CD8-positive, alpha-beta memory T cell (primary cell): Measurements from ENCODE around the gene UGT2A2. TPM values are rescaled to one million over a fixed set of nuclear protein-coding genes. Genes with fewer than 3 reads are reported as not detected.

ENCODE experiments used
- CTCF ChIA-PET: fragments of 350-600 bp; sonication (Branson Sonifier 250); formaldehyde crosslinking; loops from one replicate; lab custom pipeline; 2021; ENCODE audit warnings: antibody characterized with exemption; lab: Charles Lee
- POLR2A ChIA-PET: fragments of 350-600 bp; sonication (Branson Sonifier 250); formaldehyde crosslinking; loops from one replicate; lab custom pipeline; 2021; ENCODE audit warnings: antibody characterized with exemption; lab: Charles Lee
- DNase-seq, 5 donors: peaks; one replicate each; pipeline versions ENCODE4 v3.0.0 to v3.0.0-alpha.2; 2020 to 2022; ENCODE audit warnings: mixed read lengths in 1 of 5
- H3K27ac ChIP-seq: one replicate; pipeline ENCODE4 v1.7.0; 2013; ENCODE audit warnings: low read depth, mild to moderate bottlenecking, low read length, moderate library complexity
- H3K27me3 ChIP-seq: 2 replicates; pipeline ENCODE4 v1.7.0; 2013; ENCODE audit warnings: low read length, mild to moderate bottlenecking; ENCODE audit not compliant: insufficient read depth, poor library complexity, severe bottlenecking
- H3K36me3 ChIP-seq: 2 replicates; pipeline ENCODE4 v1.7.0; 2013; ENCODE audit warnings: mild to moderate bottlenecking, low read length, moderate library complexity; ENCODE audit not compliant: insufficient read depth
- H3K4me1 ChIP-seq: 2 replicates; pipeline ENCODE4 v1.7.0; 2013; ENCODE audit warnings: mild to moderate bottlenecking, low read length, moderate library complexity; ENCODE audit not compliant: insufficient read depth
- H3K4me3 ChIP-seq: 2 replicates; pipeline ENCODE4 v1.7.0; 2013; ENCODE audit warnings: mild to moderate bottlenecking, low read length
- H3K9me3 ChIP-seq: 2 replicates; pipeline ENCODE4 v1.7.0; 2013; ENCODE audit warnings: mild to moderate bottlenecking, low read length
- H3K27ac Mint-ChIP-seq, 8 donors: one replicate each; pipeline ENCODE4 v1.8.0; 2020 to 2021; ENCODE audit warnings: mixed read lengths in 8 of 8, mild to moderate bottlenecking in 6 of 8, inconsistent platforms in 3 of 8, moderate library complexity in 3 of 8
- H3K27me3 Mint-ChIP-seq, 2 donors: one replicate each; pipeline ENCODE4 v1.8.0; 2020 to 2021; ENCODE audit warnings: mixed read lengths in 2 of 2, mild to moderate bottlenecking in 1 of 2, moderate library complexity in 1 of 2
- H3K36me3 Mint-ChIP-seq, 3 donors: one replicate each; pipeline ENCODE4 v1.8.0; 2020 to 2021; ENCODE audit warnings: mixed read lengths in 3 of 3, inconsistent platforms in 1 of 3, mild to moderate bottlenecking in 1 of 3
- H3K4me1 Mint-ChIP-seq, 3 donors: one replicate each; pipeline ENCODE4 v1.8.0; 2020 to 2021; ENCODE audit warnings: mixed read lengths in 3 of 3, inconsistent platforms in 1 of 3, mild to moderate bottlenecking in 1 of 3
- H3K4me3 Mint-ChIP-seq, 7 donors: one replicate each; pipeline ENCODE4 v1.8.0; 2020 to 2021; ENCODE audit warnings: mixed read lengths in 7 of 7, mild to moderate bottlenecking in 6 of 7, moderate library complexity in 4 of 7, inconsistent platforms in 2 of 7
- H3K9me3 Mint-ChIP-seq, 5 donors: one replicate each; pipeline ENCODE4 v1.8.0; 2020 to 2022; ENCODE audit warnings: mixed read lengths in 5 of 5, mild to moderate bottlenecking in 3 of 5, moderate library complexity in 2 of 5, inconsistent platforms in 1 of 5
- polyA plus RNA-seq: library from polyadenylated mRNA; unstranded; fragments of 300-500 nt; fragmentation: Illumina TruSeq; gene quantifications from one replicate; pipeline ENCODE4 v1.2.3, GENCODE V29; 2021
- total RNA-seq, 2 experiments: library from RNA; stranded (reverse); gene quantifications; one replicate each; pipeline ENCODE4 v1.2.3, GENCODE V29; 2021

Gene UGT2A2
- total and polyA plus RNA-seq, 3 experiments from 2014 or later, result not detected

DNA sequence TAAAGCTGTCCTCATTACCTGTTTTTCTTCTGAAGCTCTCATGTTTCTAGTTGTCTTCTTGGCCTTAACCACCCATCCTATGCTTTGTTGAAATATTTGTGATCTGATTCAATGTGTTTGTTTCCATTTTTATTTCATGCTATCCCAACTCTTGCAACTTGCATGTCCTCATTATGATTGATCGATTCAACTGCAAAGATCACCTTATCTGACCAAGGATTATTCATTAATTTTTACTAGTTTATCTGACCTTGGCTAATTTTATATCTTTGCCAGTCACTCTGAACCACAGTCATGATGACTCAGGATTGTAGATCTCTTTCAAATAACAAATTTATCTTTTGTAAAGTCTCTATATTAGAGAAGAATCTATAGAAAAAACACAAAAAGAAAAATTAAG lies 70.7 kb downstream of the UGT2A2 start:
- POLR2A ChIA-PET, result no interaction called here
- CTCF ChIA-PET, result no interaction called here
- Mint-ChIP-seq H3K36me3 (no peaks in the 10 kb centered on the region), H3K27me3 (no peaks in the 10 kb centered on the region), H3K27ac (no peak overlapping the region), H3K4me1 (no peaks in the 10 kb centered on the region), H3K4me3 (no peak overlapping the region), H3K9me3 (peaks cover 0 to 22% (median 0%) of the 10 kb centered on the region in 5 donors)
- Histone ChIP-seq H3K27ac (no peak overlapping the region), H3K27me3 (no peaks in the 10 kb centered on the region), H3K9me3 (no peaks in the 10 kb centered on the region), H3K36me3 (no peaks in the 10 kb centered on the region), H3K4me3 (no peak overlapping the region), H3K4me1 (no peaks in the 10 kb centered on the region)
- DNase-seq, result no peak

DNA sequence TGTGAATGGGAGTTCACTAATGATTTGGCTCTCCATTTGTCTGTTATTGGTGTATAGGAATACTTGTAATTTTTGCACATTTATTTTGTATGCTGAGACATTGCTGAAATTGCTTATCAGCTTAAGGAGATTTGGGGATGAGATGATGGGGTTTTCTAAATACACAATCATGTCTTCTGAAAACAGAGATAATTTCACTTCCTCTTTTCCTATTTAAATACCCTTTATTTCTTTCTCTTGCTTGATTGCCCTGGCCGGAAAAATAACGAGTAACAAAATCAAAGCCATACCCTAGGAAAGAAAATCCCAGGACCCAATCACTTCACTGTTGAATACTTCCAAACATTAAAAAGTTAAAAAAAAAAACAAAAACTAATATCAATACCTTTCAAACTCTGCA lies 76.0 kb downstream of the UGT2A2 start:
- Histone ChIP-seq H3K36me3 (no peaks in the 10 kb centered on the region), H3K4me3 (no peak overlapping the region), H3K4me1 (no peaks in the 10 kb centered on the region), H3K27ac (no peak overlapping the region), H3K9me3 (no peaks in the 10 kb centered on the region), H3K27me3 (no peaks in the 10 kb centered on the region)
- POLR2A ChIA-PET, result no interaction called here
- Mint-ChIP-seq H3K36me3 (no peaks in the 10 kb centered on the region), H3K4me3 (no peak overlapping the region), H3K27ac (peak overlapping the region in 1 of 8 donors; percentile 36), H3K4me1 (no peaks in the 10 kb centered on the region), H3K27me3 (no peaks in the 10 kb centered on the region), H3K9me3 (peaks cover 0 to 26% (median 8%) of the 10 kb centered on the region in 5 donors)
- CTCF ChIA-PET, result no interaction called here
- DNase-seq, result no peak

DNA sequence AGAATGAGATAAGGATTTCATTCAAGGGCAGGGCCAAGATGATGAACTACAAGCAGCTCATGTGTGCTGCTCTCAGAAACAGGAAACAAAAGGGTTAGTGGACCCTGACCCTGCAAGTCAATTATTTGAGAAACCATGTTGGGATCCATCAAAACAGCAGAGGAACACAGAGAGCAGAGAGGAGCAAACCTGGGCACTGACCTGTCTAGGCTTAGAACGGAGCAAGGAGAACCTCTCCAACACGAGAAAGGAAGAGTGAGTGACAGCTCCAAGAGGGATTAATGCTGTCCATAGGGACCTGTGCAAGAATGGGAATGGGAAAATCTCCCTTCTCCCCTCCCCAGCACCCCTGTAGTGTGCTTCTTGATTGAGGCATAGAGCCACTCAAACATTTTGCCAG lies 89.8 kb downstream of the UGT2A2 start:
- no peaks in the 10 kb centered on the region for H3K4me1 Mint-ChIP-seq
- Histone ChIP-seq H3K36me3 (no peaks in the 10 kb centered on the region), H3K9me3 (no peaks in the 10 kb centered on the region), H3K4me1 (no peaks in the 10 kb centered on the region), H3K27me3 (no peaks in the 10 kb centered on the region), H3K27ac (no peak overlapping the region), H3K4me3 (no peak overlapping the region)
- CTCF ChIA-PET, result no interaction called here
- no peaks in the 10 kb centered on the region for H3K36me3 Mint-ChIP-seq
- no peak overlapping the region for H3K27ac Mint-ChIP-seq
- H3K9me3 Mint-ChIP-seq, result peaks cover 0 to 18% (median 0%) of the 10 kb centered on the region in 5 donors
- DNase-seq, result no peak
- no peak overlapping the region for H3K4me3 Mint-ChIP-seq
- POLR2A ChIA-PET, result no interaction called here
- H3K27me3 Mint-ChIP-seq, result no peaks in the 10 kb centered on the region

DNA sequence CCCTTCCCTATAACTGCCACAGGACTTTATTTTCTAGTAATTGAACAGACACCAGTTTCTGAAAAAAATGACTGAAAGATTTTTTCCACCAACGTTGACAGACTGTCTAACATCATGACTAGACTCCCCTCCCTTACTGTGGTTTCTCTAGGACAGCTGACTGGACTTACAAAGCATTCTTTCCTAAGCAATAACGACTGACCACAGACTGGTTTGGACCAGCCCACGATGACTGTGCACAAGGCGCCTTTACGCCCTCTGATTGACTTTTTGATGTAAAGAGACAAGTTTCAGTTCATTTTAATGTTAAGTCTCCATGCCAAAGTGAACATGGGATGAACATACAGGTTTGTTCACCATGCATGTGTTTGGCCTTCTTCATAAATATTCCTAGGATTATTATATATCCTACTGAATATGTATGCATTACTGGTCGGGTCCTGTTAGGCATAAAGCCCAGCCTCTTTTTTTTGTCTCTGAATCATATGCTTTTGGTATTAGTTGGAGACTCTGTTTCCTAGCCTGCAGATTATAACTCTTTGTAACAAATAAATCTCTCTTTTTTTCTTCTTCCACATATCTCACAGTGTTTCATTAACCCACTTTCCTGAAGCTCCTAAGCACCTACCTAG lies 93.2 kb downstream of the UGT2A2 start:
- ChIA-PET POLR2A (no interaction called here), CTCF (no interaction called here)
- no peaks in the 10 kb centered on the region for H3K9me3 ChIP-seq
- H3K36me3 ChIP-seq, result no peaks in the 10 kb centered on the region
- Mint-ChIP-seq H3K27me3 (no peaks in the 10 kb centered on the region), H3K4me3 (no peak overlapping the region), H3K27ac (no peak overlapping the region), H3K9me3 (peaks cover 0 to 12% (median 0%) of the 10 kb centered on the region in 5 donors), H3K36me3 (no peaks in the 10 kb centered on the region), H3K4me1 (no peaks in the 10 kb centered on the region)
- H3K27me3 ChIP-seq, result no peaks in the 10 kb centered on the region
- DNase-seq, result no peak
- H3K4me1 ChIP-seq, result no peaks in the 10 kb centered on the region
- H3K27ac ChIP-seq, result no peak overlapping the region
- H3K4me3 ChIP-seq, result no peak overlapping the region

Other genes starting within 250 kb of the UGT2A2 start
- not detected for gene UGT2B4, start 143.7 kb downstream of the UGT2A2 start, total RNA-seq
- not detected for gene UGT2B4, start 143.7 kb downstream of the UGT2A2 start, polyA plus RNA-seq
- not detected for gene UGT2A1, start 13.6 kb upstream of the UGT2A2 start, total RNA-seq
- not detected for gene UGT2A1, start 13.6 kb upstream of the UGT2A2 start, polyA plus RNA-seq
- under 1 TPM; 0.20 to 0.22 TPM for gene SULT1B1, start 121.0 kb upstream of the UGT2A2 start, total RNA-seq
- gene SULT1B1, start 121.0 kb upstream of the UGT2A2 start, polyA plus RNA-seq, result 1.8 TPM
- gene SULT1E1, start 220.5 kb upstream of the UGT2A2 start, total RNA-seq, result not detected
- not detected for gene SULT1E1, start 220.5 kb upstream of the UGT2A2 start, polyA plus RNA-seq